ENCODE data around the gene ZDHHC14.

DNA sequence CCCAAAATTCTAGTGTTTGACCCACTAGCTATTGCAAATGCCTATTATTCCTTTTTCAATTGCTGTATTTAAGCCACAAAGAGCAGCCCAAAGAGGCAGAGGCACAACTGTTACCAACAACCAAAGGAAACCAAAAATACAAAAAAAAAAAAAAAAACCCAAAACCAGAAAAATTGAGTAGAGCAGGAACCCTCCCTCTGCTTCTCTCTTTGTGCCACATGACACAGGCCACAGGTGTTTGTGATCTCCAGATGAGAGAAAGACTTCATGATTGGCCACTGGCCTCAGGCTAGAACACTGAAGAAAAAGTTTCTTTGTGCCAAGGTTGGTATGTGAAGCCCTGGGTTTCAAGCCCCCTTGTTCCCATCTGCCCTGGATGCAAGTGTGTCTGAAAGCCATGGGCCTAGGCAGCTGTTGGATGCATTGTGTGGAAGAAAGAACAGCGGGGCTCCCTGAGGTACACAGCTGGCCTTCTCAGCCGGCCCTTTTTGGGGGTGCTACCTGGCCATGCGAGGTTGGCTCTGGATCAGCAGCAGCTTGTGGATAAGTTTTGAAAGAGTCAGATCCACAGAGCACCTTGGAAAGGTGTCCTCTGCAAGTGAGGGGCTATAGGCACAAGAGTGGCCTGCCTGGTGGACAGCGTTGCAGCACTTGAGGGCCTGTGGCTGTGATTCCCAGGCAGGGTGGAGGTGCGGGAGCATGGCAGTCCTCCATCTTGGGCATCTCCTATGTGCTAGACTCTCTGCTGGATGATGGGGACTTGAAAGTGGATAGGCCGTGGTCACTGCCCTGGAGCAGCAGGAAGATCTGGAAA lies 204.5 kb downstream of the ZDHHC14 start:
- TF ChIP-seq, protein P1, sequence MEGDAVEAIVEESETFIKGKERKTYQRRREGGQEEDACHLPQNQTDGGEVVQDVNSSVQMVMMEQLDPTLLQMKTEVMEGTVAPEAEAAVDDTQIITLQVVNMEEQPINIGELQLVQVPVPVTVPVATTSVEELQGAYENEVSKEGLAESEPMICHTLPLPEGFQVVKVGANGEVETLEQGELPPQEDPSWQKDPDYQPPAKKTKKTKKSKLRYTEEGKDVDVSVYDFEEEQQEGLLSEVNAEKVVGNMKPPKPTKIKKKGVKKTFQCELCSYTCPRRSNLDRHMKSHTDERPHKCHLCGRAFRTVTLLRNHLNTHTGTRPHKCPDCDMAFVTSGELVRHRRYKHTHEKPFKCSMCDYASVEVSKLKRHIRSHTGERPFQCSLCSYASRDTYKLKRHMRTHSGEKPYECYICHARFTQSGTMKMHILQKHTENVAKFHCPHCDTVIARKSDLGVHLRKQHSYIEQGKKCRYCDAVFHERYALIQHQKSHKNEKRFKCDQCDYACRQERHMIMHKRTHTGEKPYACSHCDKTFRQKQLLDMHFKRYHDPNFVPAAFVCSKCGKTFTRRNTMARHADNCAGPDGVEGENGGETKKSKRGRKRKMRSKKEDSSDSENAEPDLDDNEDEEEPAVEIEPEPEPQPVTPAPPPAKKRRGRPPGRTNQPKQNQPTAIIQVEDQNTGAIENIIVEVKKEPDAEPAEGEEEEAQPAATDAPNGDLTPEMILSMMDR (IDR thresholded peaks at IDR 0.05; ENCODE audit: insufficient read depth, low read length, poor library complexity, severe bottlenecking), result no peak
- no peak for TF ChIP-seq EZH2phosphoT487 (conservative IDR thresholded peaks at IDR 0.05; ENCODE audit: low read length)
